Activated T-helper 17 cell treated with anti-CD3 and anti-CD28 coated beads, Interleukin-2, amount 50 U/mL, for 72 hours (primary cell): ENCODE data around the gene PLGRKT. TPM values are rescaled to one million over a fixed set of nuclear protein-coding genes. Genes with fewer than 3 reads are reported as not detected.
"Not testable (repeated sequence)": the region's sequence is repeated elsewhere in the genome, so short reads cannot be mapped to it uniquely, and the experiment has no call there.

Source experiments
- ATAC-seq: fragments of 150-1000 bp; cut with Tn5 transposase; replicated peaks from 2 replicates; pipeline ENCODE4 v1.10.0; 2021; ENCODE audit warnings: mild to moderate bottlenecking, moderate library complexity
- H3K27ac Mint-ChIP-seq: one replicate; pipeline ENCODE4 v1.8.0; 2022; ENCODE audit warnings: mixed read lengths
- H3K27me3 Mint-ChIP-seq: one replicate; pipeline ENCODE4 v1.8.0; 2022; ENCODE audit warnings: mixed read lengths
- H3K36me3 Mint-ChIP-seq: one replicate; pipeline ENCODE4 v1.8.0; 2022; ENCODE audit warnings: low read depth, mild to moderate bottlenecking, mixed read lengths
- H3K4me1 Mint-ChIP-seq: one replicate; pipeline ENCODE4 v1.8.0; 2022; ENCODE audit warnings: mixed read lengths
- H3K4me3 Mint-ChIP-seq: one replicate; pipeline ENCODE4 v1.8.0; 2022; ENCODE audit warnings: mild to moderate bottlenecking, mixed read lengths
- H3K9me3 Mint-ChIP-seq: one replicate; pipeline ENCODE4 v1.8.0; 2022; ENCODE audit warnings: mixed read lengths
- total RNA-seq, 2 donors: library from RNA; stranded (reverse); gene quantifications; one replicate each; pipeline ENCODE4 v1.2.3, GENCODE V29; 2022

The PLGRKT gene
- total RNA-seq, 2 donors from 2014 or later, result 25.8 to 26.3 TPM

GRCh38 chr9:5429873-5430564 is 7.7 kb downstream of the PLGRKT start:
- Mint-ChIP-seq H3K4me1 (peaks cover 7% of the 10 kb centered on the region), H3K36me3 (peaks cover 40% of the 10 kb centered on the region), H3K9me3 (no peaks in the 10 kb centered on the region), H3K27ac (no peak overlapping the region), H3K27me3 (no peaks in the 10 kb centered on the region), H3K4me3 (no peak overlapping the region)
- no peak for ATAC-seq

DNA sequence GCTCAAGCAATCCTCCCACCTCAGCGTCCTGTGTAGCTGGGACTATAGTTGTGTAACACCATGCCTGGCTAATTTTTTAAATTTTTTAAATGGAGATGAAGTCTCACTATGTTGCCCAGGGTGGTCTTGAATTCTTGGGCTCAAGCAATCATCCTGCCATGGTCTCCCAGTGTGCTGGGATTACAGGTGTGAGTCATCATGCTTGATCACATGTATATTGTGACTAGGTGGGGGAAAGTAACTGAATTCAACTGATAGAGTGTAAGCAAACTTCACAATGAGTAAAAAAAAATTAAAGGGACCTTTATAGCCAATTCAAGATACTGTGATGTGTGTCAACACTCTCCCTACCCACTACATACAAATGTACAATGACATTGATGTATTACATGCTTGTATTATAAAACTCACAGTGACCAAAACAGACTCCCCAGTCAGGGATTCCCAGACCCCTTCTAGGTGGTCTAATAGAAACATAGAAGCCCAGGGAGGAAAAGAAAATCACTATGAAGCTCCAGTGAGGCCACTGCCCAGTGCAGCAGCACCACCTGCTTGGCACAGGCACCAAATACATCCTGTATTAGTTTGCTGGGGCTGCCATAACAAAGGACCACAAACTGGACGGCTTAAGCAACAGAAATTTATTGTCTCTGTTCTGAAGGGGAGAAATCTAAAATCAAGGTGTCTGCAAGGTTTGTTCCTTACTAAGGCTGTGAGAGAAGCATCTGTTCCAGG is 8.8 kb downstream of the PLGRKT start:
- Mint-ChIP-seq H3K9me3 (no peaks in the 10 kb centered on the region), H3K27me3 (no peaks in the 10 kb centered on the region), H3K36me3 (peaks cover 36% of the 10 kb centered on the region), H3K27ac (peak overlapping the region; percentile 47), H3K4me3 (no peak overlapping the region), H3K4me1 (peaks cover 10% of the 10 kb centered on the region)
- ATAC-seq, result peak; percentile 43

- no peak for ATAC-seq
- no peak overlapping the region for H3K4me3 Mint-ChIP-seq
- peak overlapping the region; percentile 8 for H3K27ac Mint-ChIP-seq
- H3K27me3 Mint-ChIP-seq, result no peaks in the 10 kb centered on the region
- peaks cover 10% of the 10 kb centered on the region for H3K4me1 Mint-ChIP-seq
- H3K36me3 Mint-ChIP-seq, result peaks cover 32% of the 10 kb centered on the region
- H3K9me3 Mint-ChIP-seq, result no peaks in the 10 kb centered on the region
These were observed 9.6 kb downstream of the PLGRKT start for GRCh38 chr9:5428172-5428571.

DNA sequence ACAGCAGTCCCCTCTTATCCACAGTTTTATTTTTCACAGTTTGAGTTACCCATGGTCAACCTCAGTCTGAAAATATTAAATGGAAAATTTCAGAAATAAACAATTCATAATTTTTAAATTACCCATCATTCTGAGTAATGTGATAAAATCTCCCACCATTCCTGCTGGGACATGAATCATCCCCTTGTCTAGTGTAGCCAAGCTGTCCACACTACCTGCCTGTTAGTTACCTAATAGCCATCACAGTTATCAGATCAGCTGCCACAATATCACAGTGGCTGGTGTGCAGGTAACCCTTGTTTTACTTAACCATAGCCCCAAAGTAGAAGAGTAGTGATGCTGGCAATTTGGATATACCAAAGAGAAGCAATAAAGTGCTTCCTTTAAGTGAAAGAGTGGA is 10.7 kb downstream of the PLGRKT start:
- Mint-ChIP-seq H3K27me3 (no peaks in the 10 kb centered on the region), H3K4me1 (peaks cover 14% of the 10 kb centered on the region), H3K4me3 (no peak overlapping the region), H3K36me3 (peaks cover 25% of the 10 kb centered on the region), H3K9me3 (no peaks in the 10 kb centered on the region), H3K27ac (peak overlapping the region; percentile 8)
- no peak for ATAC-seq

DNA sequence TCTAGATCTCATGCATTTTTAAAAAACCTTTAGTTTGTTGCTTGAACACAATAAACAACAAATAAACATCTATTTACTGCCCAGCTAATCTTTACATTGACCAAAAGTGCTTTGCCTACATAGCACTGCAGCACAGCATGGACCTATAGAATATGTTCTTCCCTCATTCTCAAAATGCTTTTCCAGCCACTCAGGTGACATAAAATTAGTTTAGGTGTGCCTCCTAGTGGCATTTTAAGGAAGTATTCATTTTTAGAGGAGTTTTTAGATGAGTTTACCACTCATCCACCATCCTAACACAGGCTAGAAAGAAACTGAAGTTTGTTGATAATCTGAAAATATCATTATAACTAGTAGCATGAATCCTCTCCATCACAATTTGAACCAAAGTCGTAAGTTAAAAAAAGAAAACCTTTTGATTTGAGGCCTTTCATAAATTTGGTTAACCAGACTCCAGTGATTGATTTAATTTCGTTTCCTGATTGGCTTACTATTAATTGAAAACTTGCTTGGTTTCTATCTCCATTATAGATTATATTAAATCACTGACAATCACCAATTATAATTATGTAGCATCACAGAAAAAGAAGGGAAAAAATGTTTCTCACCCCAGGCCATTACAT is 12.6 kb downstream of the PLGRKT start:
- Mint-ChIP-seq H3K36me3 (peaks cover 6% of the 10 kb centered on the region), H3K4me1 (peaks cover 20% of the 10 kb centered on the region), H3K4me3 (no peak overlapping the region), H3K9me3 (no peaks in the 10 kb centered on the region), H3K27me3 (no peaks in the 10 kb centered on the region), H3K27ac (peak overlapping the region; percentile 2)
- peak; percentile 59 for ATAC-seq

DNA sequence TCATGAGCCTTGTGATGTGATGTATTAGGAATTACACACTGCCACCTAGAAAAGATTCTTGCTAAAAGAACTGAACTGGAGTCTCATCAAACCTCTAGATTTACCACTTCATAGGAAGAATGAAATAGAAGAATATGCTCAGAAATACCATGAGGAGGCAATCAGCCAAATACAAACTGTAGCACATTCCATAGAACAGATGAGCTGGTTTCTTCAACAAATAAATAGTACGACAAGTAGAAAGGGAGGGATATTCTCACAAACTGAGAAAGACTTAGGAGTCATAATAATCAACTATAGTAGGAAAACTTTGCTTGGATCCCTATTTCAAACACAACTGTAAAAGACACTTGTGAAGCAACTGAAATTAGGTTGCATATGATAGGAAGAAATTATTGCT is 15.4 kb downstream of the PLGRKT start:
- H3K4me3 Mint-ChIP-seq, result no peak overlapping the region
- ATAC-seq, result no peak
- peaks cover 29% of the 10 kb centered on the region for H3K36me3 Mint-ChIP-seq
- no peaks in the 10 kb centered on the region for H3K27me3 Mint-ChIP-seq
- H3K9me3 Mint-ChIP-seq, result no peaks in the 10 kb centered on the region
- H3K27ac Mint-ChIP-seq, result no peak overlapping the region
- H3K4me1 Mint-ChIP-seq, result peaks cover 16% of the 10 kb centered on the region

DNA sequence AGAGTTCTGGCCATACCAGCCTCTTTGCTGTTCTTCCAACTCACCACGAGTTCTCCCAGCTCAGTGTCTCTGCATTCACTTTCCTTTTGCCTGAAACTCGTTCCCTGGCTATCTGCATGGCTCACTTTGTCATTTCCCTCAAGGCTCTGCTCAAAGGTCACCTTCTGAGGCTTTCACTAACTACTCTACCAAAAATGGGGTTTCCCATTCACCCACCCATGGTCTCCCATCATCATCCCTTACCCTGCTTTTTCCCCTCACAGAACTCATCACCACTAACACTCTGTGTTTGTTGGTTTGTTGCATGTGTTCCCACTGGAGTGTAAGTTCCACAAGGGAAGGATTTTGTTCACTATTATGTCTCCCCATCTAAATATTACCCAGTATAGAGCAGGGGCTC is 16.6 kb downstream of the PLGRKT start:
- Mint-ChIP-seq H3K4me3 (no peak overlapping the region), H3K27ac (no peak overlapping the region), H3K9me3 (no peaks in the 10 kb centered on the region)

DNA sequence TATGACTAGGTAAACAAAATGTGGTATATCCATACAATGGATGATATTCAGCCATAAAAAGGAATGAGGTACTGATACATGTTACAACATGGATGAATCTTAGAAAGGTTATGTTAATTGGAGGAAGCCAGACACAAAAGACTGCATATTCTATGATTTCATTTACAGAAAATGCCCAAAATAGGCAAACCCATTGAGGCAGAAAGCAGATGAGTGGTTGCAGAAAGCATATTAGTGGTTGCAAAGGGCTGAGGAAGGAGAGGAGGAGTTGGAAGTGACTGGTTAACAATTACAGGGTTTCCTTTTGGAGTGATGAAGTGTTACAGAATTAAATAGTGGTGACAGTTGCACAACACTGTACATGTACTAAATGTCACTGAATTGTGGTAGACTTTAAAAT is 17.7 kb downstream of the PLGRKT start:
- Mint-ChIP-seq H3K4me1 (peaks cover 13% of the 10 kb centered on the region), H3K9me3 (no peaks in the 10 kb centered on the region), H3K4me3 (no peak overlapping the region), H3K36me3 (peaks cover 35% of the 10 kb centered on the region), H3K27ac (no peak overlapping the region), H3K27me3 (no peaks in the 10 kb centered on the region)
- ATAC-seq, result no peak

More for the DNA sequence above, 16.6 kb downstream of the PLGRKT start:
- ATAC-seq, result no peak
- H3K4me1 Mint-ChIP-seq, result peaks cover 16% of the 10 kb centered on the region
- peaks cover 29% of the 10 kb centered on the region for H3K36me3 Mint-ChIP-seq
- H3K27me3 Mint-ChIP-seq, result no peaks in the 10 kb centered on the region

GRCh38 chr9:5418481-5418880 is 19.2 kb downstream of the PLGRKT start:
- ATAC-seq, result no peak
- H3K27ac Mint-ChIP-seq, result no peak overlapping the region
- H3K4me3 Mint-ChIP-seq, result no peak overlapping the region
- H3K27me3 Mint-ChIP-seq, result no peaks in the 10 kb centered on the region
- H3K4me1 Mint-ChIP-seq, result peaks cover 10% of the 10 kb centered on the region
- peaks cover 4% of the 10 kb centered on the region for H3K9me3 Mint-ChIP-seq
- H3K36me3 Mint-ChIP-seq, result peaks cover 49% of the 10 kb centered on the region

DNA sequence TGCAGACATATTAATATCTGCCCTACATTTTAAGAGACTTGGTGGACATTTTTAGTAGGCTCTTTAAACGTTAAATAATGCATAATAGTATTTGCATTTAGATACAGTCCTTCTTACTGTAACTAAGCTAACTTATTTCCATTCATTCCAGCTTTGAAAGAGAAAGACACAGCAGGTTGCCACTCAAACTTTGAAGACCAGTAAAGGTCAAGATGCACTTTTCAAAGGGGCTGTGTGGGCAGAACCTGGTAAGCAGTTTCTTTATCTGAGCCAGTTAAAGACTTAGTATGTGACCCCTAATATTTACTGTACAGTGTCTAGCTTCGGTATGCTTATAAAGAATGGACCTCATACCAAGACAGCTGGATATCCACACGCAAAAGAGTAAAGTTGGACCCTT is 20.8 kb downstream of the PLGRKT start:
- Mint-ChIP-seq H3K9me3 (peaks cover 4% of the 10 kb centered on the region), H3K27me3 (no peaks in the 10 kb centered on the region), H3K27ac (no peak overlapping the region), H3K36me3 (peaks cover 49% of the 10 kb centered on the region), H3K4me1 (peaks cover 6% of the 10 kb centered on the region), H3K4me3 (no peak overlapping the region)
- ATAC-seq, result no peak

DNA sequence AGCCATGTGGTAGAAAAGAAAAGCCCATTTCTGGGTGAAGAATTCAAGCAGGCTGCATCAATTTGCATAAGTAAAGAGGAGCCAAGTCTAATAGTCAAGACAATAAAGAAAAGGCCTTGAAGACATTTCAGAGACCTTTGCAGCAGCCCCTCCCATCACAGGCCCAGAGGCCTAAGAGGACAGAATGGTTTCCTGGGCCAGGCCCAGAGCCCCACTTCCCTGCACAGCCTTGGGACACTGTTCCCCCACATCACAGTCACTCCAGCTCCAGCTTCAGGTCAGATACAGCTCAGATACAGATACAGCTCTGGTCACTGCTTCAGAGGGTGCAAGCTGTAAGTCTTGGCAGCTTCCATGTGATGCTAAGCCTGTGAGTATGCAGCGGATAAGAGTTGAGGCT is 29.1 kb downstream of the PLGRKT start:
- ATAC-seq, result no peak
- H3K27ac Mint-ChIP-seq, result no peak overlapping the region
- H3K36me3 Mint-ChIP-seq, result peaks cover 16% of the 10 kb centered on the region
- H3K9me3 Mint-ChIP-seq, result peaks cover 16% of the 10 kb centered on the region
- no peaks in the 10 kb centered on the region for H3K27me3 Mint-ChIP-seq
- H3K4me1 Mint-ChIP-seq, result peaks cover 13% of the 10 kb centered on the region
- H3K4me3 Mint-ChIP-seq, result no peak overlapping the region

DNA sequence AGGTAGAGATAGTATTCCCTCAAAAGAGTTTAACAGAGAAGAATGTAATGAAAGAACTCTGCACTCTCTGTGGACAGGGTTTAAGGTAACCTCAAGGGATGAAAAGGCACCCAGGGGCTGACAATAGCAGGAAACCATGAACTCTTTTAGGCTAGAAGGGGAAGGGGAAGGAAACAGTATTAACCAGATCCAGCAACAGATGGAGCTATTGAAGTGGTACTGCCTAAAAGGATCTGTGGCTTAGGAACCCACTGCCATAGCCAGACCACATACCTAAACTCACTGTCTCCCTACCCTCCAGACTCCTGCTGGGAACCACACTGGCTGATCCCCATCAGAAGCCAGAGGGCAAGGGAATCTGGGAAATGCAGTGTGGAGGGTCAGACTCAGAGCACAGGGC is 35.5 kb downstream of the PLGRKT start:
- H3K4me1 Mint-ChIP-seq, result peaks cover 28% of the 10 kb centered on the region
- H3K27ac Mint-ChIP-seq, result peak overlapping the region; percentile 63
- no peak for ATAC-seq
- H3K4me3 Mint-ChIP-seq, result peak overlapping the region; percentile 25
- H3K36me3 Mint-ChIP-seq, result no peaks in the 10 kb centered on the region
- H3K9me3 Mint-ChIP-seq, result peaks cover 5% of the 10 kb centered on the region
- H3K27me3 Mint-ChIP-seq, result no peaks in the 10 kb centered on the region

GRCh38 chr9:5397547-5397946 is 40.2 kb downstream of the PLGRKT start:
- not testable (repeated sequence) for H3K27me3 Mint-ChIP-seq, H3K36me3 Mint-ChIP-seq, ATAC-seq, H3K4me3 Mint-ChIP-seq, H3K9me3 Mint-ChIP-seq
- Mint-ChIP-seq H3K27ac (peak overlapping the region; percentile 2), H3K4me1 (peaks cover 10% of the 10 kb centered on the region)

DNA sequence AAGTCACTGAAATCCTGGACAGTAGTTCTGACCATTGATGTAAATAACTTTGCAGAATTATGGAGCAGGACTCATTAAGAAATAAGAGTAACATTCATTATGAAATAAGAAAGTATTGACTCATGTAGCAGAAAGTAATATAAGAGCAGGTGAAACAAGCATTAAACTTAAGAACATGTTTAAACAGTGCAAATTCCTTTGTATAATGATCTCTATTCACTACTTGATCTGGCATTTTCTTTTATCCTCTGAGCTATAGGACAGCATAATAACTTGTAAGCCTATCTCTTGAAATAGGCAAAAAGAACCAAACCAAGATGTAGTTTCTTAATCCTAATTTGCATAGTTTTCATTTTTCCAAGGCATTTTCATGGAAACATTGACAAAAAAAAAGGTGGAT is 42.3 kb downstream of the PLGRKT start:
- no peak overlapping the region for H3K27ac Mint-ChIP-seq
- ATAC-seq, result no peak

DNA sequence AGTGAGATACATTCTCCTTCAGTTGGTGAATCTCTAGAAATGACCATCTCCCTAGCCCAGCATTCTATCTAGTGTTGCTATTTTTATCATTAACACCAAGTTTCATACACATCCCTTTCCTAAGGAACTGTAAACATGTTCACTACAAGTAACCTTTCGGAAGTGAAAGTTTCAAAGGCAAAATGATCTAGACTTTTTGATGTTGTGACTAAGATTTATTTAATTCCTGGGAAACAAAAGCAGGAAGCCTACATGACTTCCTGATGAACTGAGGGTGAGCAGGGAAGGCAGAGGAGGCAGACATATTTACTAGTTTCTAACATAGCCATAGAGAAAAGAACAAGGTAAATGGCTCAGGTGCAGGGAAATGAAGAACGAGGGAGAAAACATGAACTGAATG is 43.7 kb downstream of the PLGRKT start:
- H3K4me1 Mint-ChIP-seq, result peaks cover 12% of the 10 kb centered on the region
- not testable (repeated sequence) for ATAC-seq, H3K27me3 Mint-ChIP-seq, H3K36me3 Mint-ChIP-seq, H3K9me3 Mint-ChIP-seq, H3K4me3 Mint-ChIP-seq, H3K27ac Mint-ChIP-seq

More for the DNA sequence above, 42.3 kb downstream of the PLGRKT start:
- Mint-ChIP-seq H3K4me1 (peaks cover 4% of the 10 kb centered on the region), H3K4me3 (no peak overlapping the region), H3K27me3 (no peaks in the 10 kb centered on the region), H3K9me3 (no peaks in the 10 kb centered on the region), H3K36me3 (no peaks in the 10 kb centered on the region)
